ENCODE data around the gene DOLPP1.
A peak's percentile ranks its signal among the peaks of the same experiment; 100 is the strongest.

DOLPP1 gene

GRCh38 chr9:129036923-129037766 is 43.8 kb upstream of the DOLPP1 start (continued):
- no peak for TF ChIP-seq ZNF677 (tag by site-specific recombination; IDR thresholded peaks at IDR 0.05)
- no peak for TF ChIP-seq ZNF214 (tag by site-specific recombination; IDR thresholded peaks at IDR 0.05; ENCODE audit: borderline replicate concordance)
- no peak for TF ChIP-seq ZNF324 (tag by site-specific recombination; IDR thresholded peaks at IDR 0.05)
- TF ChIP-seq ZNF335 (tag by site-specific recombination; conservative IDR thresholded peaks at IDR 0.05): peak; percentile 89
- TF ChIP-seq ZEB2 (tag by site-specific recombination; IDR thresholded peaks at IDR 0.05): peak; percentile 33; the same call in 1 of the 2 replicates
- TF ChIP-seq ZNF600 (tag by site-specific recombination; IDR thresholded peaks at IDR 0.05): no peak; the same call in 1 of the 2 replicates
- no peak for TF ChIP-seq ZBTB49 (tag by site-specific recombination; IDR thresholded peaks at IDR 0.05; ENCODE audit: low read depth)
- peak; percentile 2; the same call in 1 of the 2 replicates for TF ChIP-seq ZBTB17 (tag by site-specific recombination; IDR thresholded peaks at IDR 0.05)
- no peak for TF ChIP-seq ZSCAN16 (tag by site-specific recombination; IDR thresholded peaks at IDR 0.05)
- no peak for TF ChIP-seq ZNF629 (tag by site-specific recombination; IDR thresholded peaks at IDR 0.05)
- TF ChIP-seq KLF7 (tag by site-specific recombination; IDR thresholded peaks at IDR 0.05; ENCODE audit: borderline replicate concordance): no peak
- no peak for TF ChIP-seq ZNF23 (tag by site-specific recombination; IDR thresholded peaks at IDR 0.05; ENCODE audit: borderline replicate concordance)
- peak; percentile 33; the same call in 1 of the 2 replicates for TF ChIP-seq ZFHX2 (tag by site-specific recombination; conservative IDR thresholded peaks at IDR 0.05)
- TF ChIP-seq ZNF558 (tag by site-specific recombination; IDR thresholded peaks at IDR 0.05): no peak
- no peak for TF ChIP-seq ZNF16 (tag by site-specific recombination; IDR thresholded peaks at IDR 0.05; ENCODE audit: low read depth)
- no peak; the same call in 1 of the 2 replicates for TF ChIP-seq ZNF394 (tag by site-specific recombination; IDR thresholded peaks at IDR 0.05; ENCODE audit: borderline replicate concordance)
- TF ChIP-seq ZBTB20 (tag by site-specific recombination; IDR thresholded peaks at IDR 0.05): peak; percentile 91
- TF ChIP-seq REST (tag by site-specific recombination; IDR thresholded peaks at IDR 0.05): 0 out of 2 replicates have a peak, but pooled peaks have one; percentile 36
- 0 out of 2 replicates have a peak, but pooled peaks have one; percentile 6 for TF ChIP-seq ZNF391 (tag by site-specific recombination; IDR thresholded peaks at IDR 0.05; ENCODE audit: borderline replicate concordance, low read depth)
- no peak for TF ChIP-seq ZNF660 (tag by site-specific recombination; IDR thresholded peaks at IDR 0.05)
- TF ChIP-seq ZBTB10 (tag by site-specific recombination; IDR thresholded peaks at IDR 0.05): peak; percentile 46; the same call in 1 of the 2 replicates
- TF ChIP-seq WT1 (tag by site-specific recombination; IDR thresholded peaks at IDR 0.05): no peak; the same call in 1 of the 2 replicates
- no peak; the same call in 1 of the 2 replicates for TF ChIP-seq ZNF169 (tag by site-specific recombination; IDR thresholded peaks at IDR 0.05)
- no peak for TF ChIP-seq ZSCAN18 (tag by site-specific recombination; IDR thresholded peaks at IDR 0.05)
- TF ChIP-seq PBX3 (CRISPR knock-in tag; IDR thresholded peaks at IDR 0.05): no peak
- no peak for TF ChIP-seq BCL6B (tag by site-specific recombination; IDR thresholded peaks at IDR 0.05)

Measured in HEK293 (cell line).